T follicular helper cell (primary cell): ENCODE measurements around the gene PSMA1.
"Not testable (repeated sequence)": the region's sequence is repeated elsewhere in the genome, so short reads cannot be mapped to it uniquely, and the experiment has no call there.

Experiments used
- DNase-seq: peaks from one replicate; pipeline ENCODE4 v3.0.0-alpha.2; 2020; ENCODE audit warnings: low read depth
- total RNA-seq, 2 experiments: gene quantifications; one replicate each; lab custom pipeline; 2026; lab: John Stamatoyannopoulos, UW

Gene PSMA1
- 19.4 to 49.0 reads per million in 2 experiments for total RNA-seq

DNA sequence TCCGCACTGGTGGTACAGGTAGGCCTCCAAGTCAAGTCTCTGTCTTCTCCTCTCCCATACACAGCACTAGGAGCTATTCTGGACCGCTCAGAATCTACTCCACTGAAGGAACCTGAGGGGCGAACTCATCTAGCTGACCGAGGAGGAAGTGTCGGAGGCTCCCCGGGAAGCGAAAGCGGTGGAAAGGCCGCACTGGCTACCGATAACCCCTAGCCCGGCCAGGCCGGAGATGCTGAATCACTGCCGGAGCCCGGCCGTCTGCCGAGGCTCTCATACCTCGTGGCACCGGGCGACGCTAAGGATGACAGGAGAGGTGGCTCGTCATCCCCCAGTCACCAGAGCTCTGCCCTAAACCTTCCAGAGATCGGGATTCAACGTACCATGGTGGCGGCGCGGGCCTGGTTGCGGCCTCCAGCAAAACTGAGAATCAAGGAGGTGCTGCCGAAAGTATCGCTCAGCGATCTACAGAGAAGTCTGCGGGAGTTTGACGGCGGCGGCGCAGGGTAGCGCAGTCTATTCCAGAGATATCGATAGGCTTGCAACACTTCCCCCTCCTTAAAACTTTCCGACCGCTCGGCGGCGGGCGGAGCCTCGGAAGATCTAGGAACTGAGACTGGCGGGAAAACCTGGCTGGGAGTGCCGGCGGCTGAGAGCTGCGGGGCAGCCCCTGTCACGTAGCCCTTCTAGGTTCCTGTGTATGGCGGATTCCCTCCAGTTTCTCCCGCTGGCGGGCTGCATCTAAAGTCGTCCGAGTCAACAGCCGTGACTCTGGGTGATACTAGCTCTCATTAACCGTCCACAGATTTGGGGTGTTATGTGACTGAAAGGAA is at the start of gene PSMA1:
PSMA1 (minus strand) TSS at position 470 of the 830 bp plus-strand sequence; CDS start at position 383, 87 bp downstream.
- DNase-seq = peak; percentile 88

DNA sequence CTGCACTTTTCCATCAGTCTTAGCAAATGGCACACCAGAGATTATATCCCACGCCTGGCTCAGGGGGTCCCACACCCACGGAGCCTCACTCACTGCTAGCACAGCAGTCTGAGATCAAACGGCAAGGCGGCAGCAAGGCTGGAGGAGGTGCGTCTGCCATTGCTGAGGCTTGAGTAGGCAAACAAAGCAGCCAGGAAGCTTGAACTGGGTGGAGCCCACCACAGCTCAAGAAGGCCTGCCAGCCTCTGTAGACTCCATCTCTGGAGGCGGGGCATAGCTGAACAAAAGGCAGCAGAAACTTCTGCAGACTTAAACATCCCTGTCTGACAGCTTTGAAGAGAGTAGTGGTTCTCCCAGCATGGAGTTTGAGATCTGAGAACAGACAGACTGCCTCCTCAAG is 49.3 kb upstream of the PSMA1 start:
- peak; percentile 39 for DNase-seq

DNA sequence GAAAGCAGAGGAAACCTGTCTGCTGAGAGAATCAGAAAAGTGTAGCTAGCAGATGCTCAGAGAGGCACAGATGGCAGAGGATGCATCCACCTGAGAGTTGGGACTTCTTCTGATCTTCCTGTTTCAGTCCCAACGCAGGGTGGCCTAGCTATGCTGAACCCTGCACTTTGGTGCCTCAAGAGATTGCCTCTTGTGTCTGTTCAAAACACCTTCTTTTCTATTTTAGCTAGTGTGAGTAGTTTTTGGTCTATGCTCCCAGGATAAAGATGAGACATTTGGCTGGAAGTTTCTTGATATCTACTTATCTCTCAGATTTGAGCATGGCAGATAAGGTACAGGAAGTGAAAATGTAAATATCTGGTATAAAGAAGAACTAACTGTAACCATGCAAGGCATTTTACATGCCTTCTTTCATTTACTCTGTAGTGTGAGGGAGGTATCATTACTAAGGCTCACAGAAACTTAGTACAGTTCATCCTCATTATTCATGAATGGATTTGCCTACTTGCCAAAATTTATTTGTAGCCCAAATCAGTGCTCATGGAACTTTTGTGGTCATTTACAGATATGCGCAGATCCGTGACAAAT is 47.0 kb upstream of the PSMA1 start:
- no peak for DNase-seq

DNA sequence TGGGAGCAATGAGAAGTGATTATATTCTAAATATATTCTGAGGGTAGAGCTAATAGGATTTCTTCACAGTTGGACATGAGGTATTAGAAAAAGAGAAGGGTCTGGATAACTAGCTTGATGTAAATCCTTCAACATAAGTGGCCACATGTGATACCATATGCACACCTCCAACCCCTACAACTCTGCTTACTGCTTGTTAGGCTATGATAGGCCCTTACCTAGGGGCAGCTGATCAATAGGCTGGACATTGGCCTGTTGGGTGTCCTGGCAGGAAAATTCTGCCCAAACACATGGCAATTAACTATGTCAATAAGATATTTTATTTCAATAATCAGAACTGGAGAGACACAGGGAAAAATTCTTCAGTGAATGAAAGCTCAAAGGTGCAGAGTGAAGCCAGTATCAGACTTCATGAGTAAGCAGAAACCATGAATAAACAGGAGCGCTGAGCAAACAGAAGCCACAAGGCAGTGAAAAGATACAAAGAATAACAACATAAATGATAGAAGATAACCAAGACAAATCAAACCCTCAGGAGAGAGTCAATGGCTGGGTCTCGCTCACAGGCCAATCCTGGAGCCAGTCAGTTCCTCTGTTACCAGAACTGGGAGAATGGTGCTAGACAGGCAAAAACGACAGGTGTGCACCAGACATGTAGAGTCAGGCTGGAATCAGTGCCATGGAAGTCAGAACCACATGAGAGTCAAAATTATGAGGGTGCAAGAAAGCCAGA is 46.3 kb upstream of the PSMA1 start:
- no peak for DNase-seq

DNA sequence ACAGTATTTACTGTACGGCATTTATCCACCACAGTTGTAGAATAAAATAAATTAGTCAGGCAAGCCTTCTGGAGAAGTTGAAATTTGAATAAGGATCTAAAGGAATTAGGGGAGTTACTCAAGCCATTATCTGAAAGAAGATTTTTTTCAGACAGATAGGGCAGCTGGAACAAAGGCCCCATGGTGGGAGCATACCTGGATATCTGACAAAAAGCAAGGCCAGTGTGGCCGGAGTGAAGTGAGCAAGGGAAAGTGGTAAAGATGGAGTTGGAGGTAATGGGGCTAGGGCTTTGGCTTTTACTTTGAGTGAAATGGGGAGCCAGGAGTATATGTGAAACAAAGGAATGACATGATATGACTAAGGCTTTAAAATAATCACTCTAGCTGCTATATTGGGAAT is 45.7 kb upstream of the PSMA1 start:
- no peak for DNase-seq

GRCh38 chr11:14555818-14556217 is 35.6 kb upstream of the PSMA1 start:
- no peak for DNase-seq

DNA sequence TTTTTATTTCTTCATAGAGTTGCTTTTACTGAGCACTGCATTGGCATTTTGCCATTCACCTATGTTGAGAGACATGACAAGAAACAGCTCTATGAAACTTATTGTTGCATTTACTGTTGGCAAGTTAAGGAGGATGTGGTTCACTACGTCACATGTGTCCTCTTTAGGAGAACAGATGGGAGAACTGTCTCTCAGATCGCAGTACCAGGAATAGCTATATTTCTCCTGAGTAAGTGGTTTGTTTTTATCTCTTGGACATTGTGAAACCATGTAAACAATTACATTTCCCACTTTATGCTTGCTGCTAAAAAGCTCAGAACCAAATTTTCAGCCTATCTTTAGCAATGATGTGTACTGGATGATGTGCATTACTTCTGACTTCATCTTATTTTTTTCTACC is 34.8 kb upstream of the PSMA1 start:
- peak; percentile 15 for DNase-seq

DNA sequence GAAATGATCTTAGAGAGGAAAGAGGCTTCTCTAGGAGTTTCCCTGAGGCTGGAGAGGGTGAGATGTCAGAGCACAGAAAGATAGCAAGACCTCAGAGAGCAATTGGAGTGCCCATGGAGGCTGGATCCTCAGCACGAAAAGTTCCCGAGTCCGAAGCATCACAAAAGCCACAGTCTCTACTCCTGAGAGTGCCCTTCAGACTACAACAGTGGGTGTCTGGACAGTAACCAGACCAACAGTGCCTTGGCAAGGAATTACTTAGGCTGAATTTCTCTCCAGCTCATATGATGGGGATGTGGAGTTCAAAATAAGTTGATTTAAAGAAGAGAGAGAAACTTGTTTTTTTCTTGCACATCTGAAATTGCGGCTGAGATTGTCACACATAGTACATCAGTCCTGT is 31.9 kb upstream of the PSMA1 start:
- no peak for DNase-seq

- DNase-seq = no peak
Measured at GRCh38 chr11:14551380-14551779, 31.2 kb upstream of the PSMA1 start.

DNA sequence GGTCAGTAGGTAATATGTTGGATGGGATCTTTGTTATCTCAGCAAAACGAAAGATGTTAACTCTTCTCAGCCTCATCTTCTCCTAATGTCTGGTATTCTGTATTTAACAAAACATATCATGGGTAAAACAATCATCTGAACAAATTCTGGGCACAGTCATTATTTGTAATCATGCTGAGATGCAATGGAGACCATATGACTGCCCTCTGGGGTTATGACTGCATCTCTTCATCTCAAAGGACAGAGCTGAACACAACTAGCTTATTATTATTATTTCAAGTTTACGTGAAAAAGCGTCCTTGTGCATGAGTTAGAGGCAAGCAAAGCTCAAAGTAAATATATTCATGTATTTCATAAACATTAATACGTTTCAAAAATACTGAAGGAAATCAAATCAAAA is 29.7 kb upstream of the PSMA1 start:
- no peak for DNase-seq

- DNase-seq = no peak
Measured at GRCh38 chr11:14547440-14547839, 27.3 kb upstream of the PSMA1 start.

GRCh38 chr11:14546672-14547071 is 26.5 kb upstream of the PSMA1 start:
- DNase-seq = no peak

DNA sequence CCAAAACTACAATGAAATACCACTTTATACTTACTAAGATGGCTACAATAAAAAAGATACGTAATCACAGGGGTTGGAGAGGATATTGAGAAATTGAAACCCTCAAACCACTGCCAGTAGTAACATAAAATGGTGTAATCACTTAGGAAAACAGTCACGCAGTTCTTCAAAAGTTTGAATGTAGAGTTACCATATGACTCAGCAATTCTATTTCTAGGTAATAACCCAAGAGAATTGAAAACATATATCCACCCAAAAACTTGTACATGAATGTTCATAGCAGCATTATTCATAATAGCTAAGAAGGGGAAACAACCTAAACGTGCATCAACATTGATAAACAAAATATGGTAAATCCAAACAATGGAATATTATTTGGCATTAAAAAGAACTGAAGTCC is 24.4 kb upstream of the PSMA1 start:
- no peak for DNase-seq

DNA sequence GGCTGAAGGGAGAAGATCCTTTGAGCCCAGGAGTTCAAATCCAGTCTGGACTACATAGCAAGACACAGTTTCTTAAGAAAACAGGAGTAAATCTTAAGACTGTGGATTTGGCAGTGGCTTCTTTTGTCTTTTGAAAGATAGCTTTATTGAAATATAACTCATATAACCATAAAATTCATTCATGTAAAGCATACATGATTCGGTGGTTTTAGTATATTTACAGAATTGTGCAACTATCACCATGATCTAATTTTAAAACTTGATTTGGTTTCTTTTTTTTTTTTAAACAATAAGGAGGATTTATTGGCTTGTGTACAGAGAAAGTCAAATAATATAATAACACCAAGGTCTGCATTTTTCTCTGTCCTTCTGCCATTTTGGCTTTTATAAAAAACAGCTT is 23.1 kb upstream of the PSMA1 start:
- no peak for DNase-seq

DNA sequence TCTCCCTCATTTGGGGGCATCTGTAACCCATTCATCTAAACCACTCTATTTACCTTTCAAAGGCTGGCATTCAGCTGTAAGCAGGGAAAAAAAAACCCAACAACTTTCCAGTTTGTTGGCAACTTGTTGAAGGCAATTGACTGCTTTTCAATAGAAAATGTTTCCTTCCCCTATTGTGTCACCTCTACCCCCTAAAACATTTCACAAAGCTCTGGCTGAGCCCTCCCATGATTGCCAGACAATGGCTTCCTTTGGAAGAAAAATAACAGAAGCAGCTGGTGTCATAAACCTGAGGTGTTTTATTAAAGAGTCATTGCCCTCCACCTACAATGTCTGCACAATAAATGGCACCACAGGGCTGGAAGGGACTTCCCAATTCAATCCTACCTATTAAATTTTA is 22.1 kb upstream of the PSMA1 start:
- no peak for DNase-seq

- DNase-seq = no peak
Measured at GRCh38 chr11:14541192-14541947, 21.2 kb upstream of the PSMA1 start.

- no peak for DNase-seq
Measured at GRCh38 chr11:14539982-14540421, 19.8 kb upstream of the PSMA1 start.

DNA sequence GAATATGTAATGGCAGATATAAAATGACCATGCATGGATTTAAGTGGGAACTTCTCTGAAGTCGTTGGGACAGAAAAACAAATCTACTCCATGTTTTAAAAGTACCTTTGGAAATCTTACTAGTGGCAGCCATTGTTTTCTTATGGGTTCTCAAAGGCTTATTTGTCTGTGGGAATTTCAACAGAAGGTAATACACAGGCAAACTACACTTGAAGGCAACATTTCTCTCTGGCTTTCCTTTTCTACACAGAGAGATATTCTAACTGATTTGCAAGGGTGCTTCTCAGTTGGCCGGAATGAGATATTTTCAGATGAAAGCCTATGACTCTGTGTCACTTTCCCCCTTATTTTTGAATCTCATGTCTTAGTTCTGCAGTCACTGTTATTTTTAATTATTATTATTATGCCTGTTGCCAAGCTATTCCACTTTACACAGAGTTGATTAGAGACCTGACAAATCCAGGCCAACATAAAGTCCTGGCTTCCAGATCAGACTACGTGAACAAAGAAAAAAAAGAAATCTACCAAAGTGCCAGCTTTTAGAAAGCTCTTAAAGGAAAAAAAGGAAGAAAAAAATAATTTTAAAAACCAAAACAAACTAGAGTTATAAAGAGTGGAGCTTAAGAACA is 18.9 kb upstream of the PSMA1 start:
- DNase-seq = no peak

- no peak for DNase-seq
Measured at GRCh38 chr11:14538271-14538925, 18.2 kb upstream of the PSMA1 start.

- peak; percentile 15 for DNase-seq
Measured at GRCh38 chr11:14537134-14537599, 17.0 kb upstream of the PSMA1 start.

DNA sequence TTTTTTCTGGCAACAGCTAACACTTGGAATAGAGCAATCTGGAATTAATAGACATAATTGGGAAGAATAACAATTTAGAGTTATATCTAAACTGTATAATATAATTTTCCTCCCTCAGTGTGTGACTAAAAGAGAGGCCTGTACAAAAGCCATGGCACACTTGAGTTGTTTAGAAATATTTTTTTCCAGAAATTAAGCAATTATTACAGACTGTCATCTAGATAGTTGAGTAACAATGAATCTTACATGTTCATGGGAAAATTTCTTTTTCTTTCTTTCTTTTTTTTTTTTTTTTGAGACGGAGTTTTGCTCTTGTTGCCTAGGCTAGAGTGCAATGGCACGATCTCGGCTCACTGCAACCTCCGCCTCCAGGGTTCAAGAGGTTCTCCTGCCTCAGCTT is 15.0 kb upstream of the PSMA1 start:
- DNase-seq = not testable (repeated sequence)
